HEK293T (cell line): ENCODE results near the gene RCAN1.

Source experiments
- HDGF ChIP-seq: fragments of 450-650 bp; IDR thresholded peaks from 2 replicates; pipeline ENCODE4 v1.6.1; 2017; ENCODE audit warnings: antibody characterized with exemption, borderline replicate concordance
- SP1 ChIP-seq: fragments of 450-650 bp; IDR thresholded peaks from 2 replicates; pipeline ENCODE4 v1.6.1; 2017

- TF ChIP-seq HDGF, result no peak
- no peak for TF ChIP-seq SP1
These were observed 36.7 kb upstream of the RCAN1 start for GRCh38 chr21:34651642-34652041.
